Measurements from ENCODE around the gene ERICH4. TPM values are rescaled to one million over a fixed set of nuclear protein-coding genes. Genes with fewer than 3 reads are reported as not detected.
A peak's percentile ranks its signal among the peaks of the same experiment; 100 is the strongest.
"Not testable (repeated sequence)": the region's sequence is repeated elsewhere in the genome, so short reads cannot be mapped to it uniquely, and the experiment has no call there.

The ERICH4 gene
- polyA plus RNA-seq, 4 donors, result 11.7 to 154 (median 83.5) TPM

GRCh38 chr19:41431426-41432386, 11.2 kb upstream of the ERICH4 start:
- Histone ChIP-seq H3K4me3 (ENCODE audit: low read depth in 1 of 3, low read length in 3 of 3) (no peak overlapping the region), H3K36me3 (ENCODE audit: control insufficient read depth in 3 of 3, insufficient read depth in 2 of 3, low read depth in 1 of 3, low read length in 3 of 3) (peaks cover 5 to 63% (median 8%) of the 10 kb centered on the region in 3 donors), H3K27ac (ENCODE audit: low read depth in 1 of 3, low read length in 2 of 3) (peak overlapping the region; percentile 11 to 34 (median 15)), H3K4me1 (ENCODE audit: control insufficient read depth in 3 of 3, insufficient read depth in 2 of 3, low read depth in 1 of 3, low read length in 2 of 3) (peaks cover 0 to 47% (median 2%) of the 10 kb centered on the region in 3 donors), H3K27me3 (ENCODE audit: control insufficient read depth in 3 of 3, insufficient read depth in 3 of 3, low read length in 3 of 3) (no peaks in the 10 kb centered on the region), H3K9me3 (ENCODE audit: control insufficient read depth in 2 of 2, insufficient read depth in 1 of 2, low read depth in 1 of 2, low read length in 1 of 2) (no peaks in the 10 kb centered on the region)
- DNase-seq (peak; percentile 44 to 48), FAIRE-seq (no peak)
- WGBS, 3 donors, result 65 to 73% (median 72%) methylated on average over 23 of the region's 23 CpGs

- FAIRE-seq, result no peak
- Histone ChIP-seq H3K27ac (ENCODE audit: low read depth in 1 of 3, low read length in 2 of 3) (no peak overlapping the region), H3K4me3 (ENCODE audit: low read depth in 1 of 3, low read length in 3 of 3) (no peak overlapping the region), H3K4me1 (ENCODE audit: control insufficient read depth in 3 of 3, insufficient read depth in 2 of 3, low read depth in 1 of 3, low read length in 2 of 3) (peaks cover 0 to 59% (median 2%) of the 10 kb centered on the region in 3 donors), H3K36me3 (ENCODE audit: control insufficient read depth in 3 of 3, insufficient read depth in 2 of 3, low read depth in 1 of 3, low read length in 3 of 3) (peaks cover 5 to 75% (median 11%) of the 10 kb centered on the region in 3 donors), H3K9me3 (ENCODE audit: control insufficient read depth in 2 of 2, insufficient read depth in 1 of 2, low read depth in 1 of 2, low read length in 1 of 2) (no peaks in the 10 kb centered on the region), H3K27me3 (ENCODE audit: control insufficient read depth in 3 of 3, insufficient read depth in 3 of 3, low read length in 3 of 3) (no peaks in the 10 kb centered on the region)
- no peak for DNase-seq
- 92 to 95% (median 94%) methylated on average over 18 of the region's 18 CpGs for WGBS, 3 donors
Measured at GRCh38 chr19:41433171-41433570, 9.8 kb upstream of the ERICH4 start.

- H3K27me3 ChIP-seq (ENCODE audit: control insufficient read depth in 3 of 3, insufficient read depth in 3 of 3, low read length in 3 of 3), result no peaks in the 10 kb centered on the region
- H3K4me3 ChIP-seq (ENCODE audit: low read depth in 1 of 3, low read length in 3 of 3), result no peak overlapping the region
- WGBS, 3 donors, result 74 to 80% (median 75%) methylated on average over 5 of the region's 5 CpGs
- DNase-seq (no peak), FAIRE-seq (no peak)
- no peaks in the 10 kb centered on the region for H3K9me3 ChIP-seq (ENCODE audit: control insufficient read depth in 2 of 2, insufficient read depth in 1 of 2, low read depth in 1 of 2, low read length in 1 of 2)
- H3K4me1 ChIP-seq (ENCODE audit: control insufficient read depth in 3 of 3, insufficient read depth in 2 of 3, low read depth in 1 of 3, low read length in 2 of 3), result peaks cover 2 to 58% (median 3%) of the 10 kb centered on the region in 3 donors
- H3K27ac ChIP-seq (ENCODE audit: low read depth in 1 of 3, low read length in 2 of 3), result no peak overlapping the region
- peaks cover 5 to 67% (median 11%) of the 10 kb centered on the region in 3 donors for H3K36me3 ChIP-seq (ENCODE audit: control insufficient read depth in 3 of 3, insufficient read depth in 2 of 3, low read depth in 1 of 3, low read length in 3 of 3)
Measured at GRCh38 chr19:41434450-41434849, 8.5 kb upstream of the ERICH4 start.

GRCh38 chr19:41435376-41435775, 7.6 kb upstream of the ERICH4 start:
- Histone ChIP-seq H3K4me1 (ENCODE audit: control insufficient read depth in 3 of 3, insufficient read depth in 2 of 3, low read depth in 1 of 3, low read length in 2 of 3) (peaks cover 2 to 63% (median 3%) of the 10 kb centered on the region in 3 donors), H3K27ac (ENCODE audit: low read depth in 1 of 3, low read length in 2 of 3) (peak overlapping the region in 2 of 3 donors; percentile 83 to 98), H3K36me3 (ENCODE audit: control insufficient read depth in 3 of 3, insufficient read depth in 2 of 3, low read depth in 1 of 3, low read length in 3 of 3) (peaks cover 5 to 61% (median 11%) of the 10 kb centered on the region in 3 donors)
- DNase-seq; FAIRE-seq; H3K4me3 ChIP-seq (ENCODE audit: low read depth in 1 of 3, low read length in 3 of 3); H3K27me3 ChIP-seq (ENCODE audit: control insufficient read depth in 3 of 3, insufficient read depth in 3 of 3, low read length in 3 of 3); H3K9me3 ChIP-seq (ENCODE audit: control insufficient read depth in 2 of 2, insufficient read depth in 1 of 2, low read depth in 1 of 2, low read length in 1 of 2): not testable (repeated sequence)
- WGBS, 3 donors, result 90 to 96% (median 92%) methylated on average over 11 of the region's 11 CpGs

- Histone ChIP-seq H3K36me3 (ENCODE audit: control insufficient read depth in 3 of 3, insufficient read depth in 2 of 3, low read depth in 1 of 3, low read length in 3 of 3) (peaks cover 5 to 53% (median 11%) of the 10 kb centered on the region in 3 donors), H3K9me3 (ENCODE audit: control insufficient read depth in 2 of 2, insufficient read depth in 1 of 2, low read depth in 1 of 2, low read length in 1 of 2) (no peaks in the 10 kb centered on the region), H3K4me3 (ENCODE audit: low read depth in 1 of 3, low read length in 3 of 3) (peak overlapping the region in 1 of 3 donors; percentile 5), H3K4me1 (ENCODE audit: control insufficient read depth in 3 of 3, insufficient read depth in 2 of 3, low read depth in 1 of 3, low read length in 2 of 3) (peaks cover 2 to 69% (median 3%) of the 10 kb centered on the region in 3 donors), H3K27ac (ENCODE audit: low read depth in 1 of 3, low read length in 2 of 3) (peak overlapping the region; percentile 77 to 98 (median 83)), H3K27me3 (ENCODE audit: control insufficient read depth in 3 of 3, insufficient read depth in 3 of 3, low read length in 3 of 3) (no peaks in the 10 kb centered on the region)
- WGBS, 3 donors, result 56 to 79% (median 73%) methylated on average over 19 of the region's 19 CpGs
- FAIRE-seq, result no peak
- DNase-seq, result peak; percentile 92 to 97
Measured at GRCh38 chr19:41435936-41436673, 6.9 kb upstream of the ERICH4 start.

GRCh38 chr19:41436674-41436951, 6.3 kb upstream of the ERICH4 start:
- Histone ChIP-seq H3K27me3 (ENCODE audit: control insufficient read depth in 3 of 3, insufficient read depth in 3 of 3, low read length in 3 of 3) (no peaks in the 10 kb centered on the region), H3K4me3 (ENCODE audit: low read depth in 1 of 3, low read length in 3 of 3) (no peak overlapping the region), H3K9me3 (ENCODE audit: control insufficient read depth in 2 of 2, insufficient read depth in 1 of 2, low read depth in 1 of 2, low read length in 1 of 2) (no peaks in the 10 kb centered on the region), H3K36me3 (ENCODE audit: control insufficient read depth in 3 of 3, insufficient read depth in 2 of 3, low read depth in 1 of 3, low read length in 3 of 3) (peaks cover 5 to 49% (median 11%) of the 10 kb centered on the region in 3 donors), H3K27ac (ENCODE audit: low read depth in 1 of 3, low read length in 2 of 3) (peak overlapping the region; percentile 61 to 98 (median 73)), H3K4me1 (ENCODE audit: control insufficient read depth in 3 of 3, insufficient read depth in 2 of 3, low read depth in 1 of 3, low read length in 2 of 3) (peaks cover 3 to 72% (median 6%) of the 10 kb centered on the region in 3 donors)
- FAIRE-seq (peak; percentile 23), DNase-seq (no peak)

GRCh38 chr19:41437944-41438574, 4.9 kb upstream of the ERICH4 start:
- 89 to 91% (median 91%) methylated on average over 7 of the region's 7 CpGs for WGBS, 3 donors
- no peak for FAIRE-seq
- no peaks in the 10 kb centered on the region for H3K27me3 ChIP-seq (ENCODE audit: control insufficient read depth in 3 of 3, insufficient read depth in 3 of 3, low read length in 3 of 3)
- no peaks in the 10 kb centered on the region for H3K9me3 ChIP-seq (ENCODE audit: control insufficient read depth in 2 of 2, insufficient read depth in 1 of 2, low read depth in 1 of 2, low read length in 1 of 2)
- peaks cover 2 to 35% (median 4%) of the 10 kb centered on the region in 3 donors for H3K36me3 ChIP-seq (ENCODE audit: control insufficient read depth in 3 of 3, insufficient read depth in 2 of 3, low read depth in 1 of 3, low read length in 3 of 3)
- DNase-seq, result no peak
- peaks cover 3 to 74% (median 7%) of the 10 kb centered on the region in 3 donors for H3K4me1 ChIP-seq (ENCODE audit: control insufficient read depth in 3 of 3, insufficient read depth in 2 of 3, low read depth in 1 of 3, low read length in 2 of 3)
- no peak overlapping the region for H3K4me3 ChIP-seq (ENCODE audit: low read depth in 1 of 3, low read length in 3 of 3)
- peak overlapping the region in 1 of 3 donors; percentile 98 for H3K27ac ChIP-seq (ENCODE audit: low read depth in 1 of 3, low read length in 2 of 3)
